HG03442 (cell line): ENCODE data around the gene HYKK.
"Not testable (repeated sequence)": the region's sequence is repeated elsewhere in the genome, so short reads cannot be mapped to it uniquely, and the experiment has no call there.

Experiments
- ATAC-seq: cut with Tn5 transposase; IDR thresholded peaks from one replicate; pipeline ENCODE4 v1.9.1; 2021; ENCODE audit warnings: mild to moderate bottlenecking, moderate library complexity; ENCODE audit not compliant: unreplicated experiment

The HYKK gene

GRCh38 chr15:78539464-78540140 is 32.2 kb downstream of the HYKK start:
- not testable (repeated sequence) for ATAC-seq

- peak; percentile 85 for ATAC-seq
Observed at GRCh38 chr15:78540141-78540870, 32.9 kb downstream of the HYKK start, which contains the start of gene PSMA4. TSS of gene PSMA4 (plus strand) at chr15:78540444. CDS start at chr15:78541928, 1,484 bp downstream.

- no peak for ATAC-seq
Observed at GRCh38 chr15:78540871-78541743, 33.7 kb downstream of the HYKK start.

- no peak for ATAC-seq
Observed at GRCh38 chr15:78541744-78542034, 34.3 kb downstream of the HYKK start.

GRCh38 chr15:78542647-78543046 is 35.3 kb downstream of the HYKK start:
- ATAC-seq = no peak

GRCh38 chr15:78550194-78550593 is 42.8 kb downstream of the HYKK start:
- ATAC-seq = no peak

- ATAC-seq = no peak
Observed at GRCh38 chr15:78550815-78551214, 43.4 kb downstream of the HYKK start.

GRCh38 chr15:78551902-78552301 is 44.5 kb downstream of the HYKK start:
- no peak for ATAC-seq

- ATAC-seq = no peak
Observed at GRCh38 chr15:78552597-78552996, 45.2 kb downstream of the HYKK start.

GRCh38 chr15:78560201-78560600 is 52.8 kb downstream of the HYKK start:
- ATAC-seq = not testable (repeated sequence)

- no peak for ATAC-seq
Observed at GRCh38 chr15:78561490-78561889, 54.1 kb downstream of the HYKK start.

- no peak for ATAC-seq
Observed at GRCh38 chr15:78563092-78563491, 55.7 kb downstream of the HYKK start.

- ATAC-seq = no peak
Observed at GRCh38 chr15:78564743-78565096, 57.3 kb downstream of the HYKK start.

- ATAC-seq = peak; percentile 80
Observed at GRCh38 chr15:78565097-78565950, 57.9 kb downstream of the HYKK start, which contains the start of gene CHRNA5. TSS of gene CHRNA5 (plus strand) at chr15:78565520. CDS start at chr15:78565720, 200 bp downstream.

- ATAC-seq = peak; percentile 12
Observed at GRCh38 chr15:78565951-78566774, 58.8 kb downstream of the HYKK start.

- no peak for ATAC-seq
Observed at GRCh38 chr15:78567531-78567930, 60.2 kb downstream of the HYKK start.

GRCh38 chr15:78570710-78571109 is 63.3 kb downstream of the HYKK start:
- no peak for ATAC-seq

- no peak for ATAC-seq
Observed at GRCh38 chr15:78571382-78571781, 64.0 kb downstream of the HYKK start.

- ATAC-seq = no peak
Observed at GRCh38 chr15:78573416-78573815, 66.0 kb downstream of the HYKK start.

- ATAC-seq = no peak
Observed at GRCh38 chr15:78574944-78575343, 67.6 kb downstream of the HYKK start.
